ENCODE results near the gene ESD. TPM values are rescaled to one million over a fixed set of nuclear protein-coding genes. Genes with fewer than 3 reads are reported as not detected.

The ESD gene
- total RNA-seq (2022; extraction: Qiagen RNA extraction; ENCODE audit: low read depth): 83.9 to 114 TPM (median 87.8 TPM) in 5 replicates

GRCh38 chr13:46796515-46797474 is at the start of gene ESD:
TSS of gene ESD (minus strand) at chr13:46797161. CDS start at chr13:46791413, 5,748 bp downstream.

Other genes starting within 250 kb of the ESD start
- 6.4 to 10.4 TPM (median 9.1 TPM) in 5 replicates for gene LRCH1, start 244.0 kb downstream of the ESD start, total RNA-seq (2022; extraction: Qiagen RNA extraction; ENCODE audit: low read depth)
- not detected in 5 replicates for gene HTR2A, start 99.9 kb upstream of the ESD start, total RNA-seq (2022; extraction: Qiagen RNA extraction; ENCODE audit: low read depth)

Data from A549 treated with ZK216348 at 1 μM for 4 hours (cell line).